Stimulated activated CD8-positive, alpha-beta memory T cell treated with anti-CD3 and anti-CD28 coated beads, Interleukin-15, amount 100 ng/mL, for 1 hour (primary cell): Measurements from ENCODE around the gene WASHC3.
A peak's percentile ranks its signal among the peaks of the same experiment; 100 is the strongest.
"Not testable (repeated sequence)": the region's sequence is repeated elsewhere in the genome, so short reads cannot be mapped to it uniquely, and the experiment has no call there.

Experiments used
- DNase-seq: peaks from one replicate; pipeline ENCODE4 v3.0.0-alpha.2; 2020; ENCODE audit warnings: low read depth

Gene WASHC3, protein sequence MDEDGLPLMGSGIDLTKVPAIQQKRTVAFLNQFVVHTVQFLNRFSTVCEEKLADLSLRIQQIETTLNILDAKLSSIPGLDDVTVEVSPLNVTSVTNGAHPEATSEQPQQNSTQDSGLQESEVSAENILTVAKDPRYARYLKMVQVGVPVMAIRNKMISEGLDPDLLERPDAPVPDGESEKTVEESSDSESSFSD

DNA sequence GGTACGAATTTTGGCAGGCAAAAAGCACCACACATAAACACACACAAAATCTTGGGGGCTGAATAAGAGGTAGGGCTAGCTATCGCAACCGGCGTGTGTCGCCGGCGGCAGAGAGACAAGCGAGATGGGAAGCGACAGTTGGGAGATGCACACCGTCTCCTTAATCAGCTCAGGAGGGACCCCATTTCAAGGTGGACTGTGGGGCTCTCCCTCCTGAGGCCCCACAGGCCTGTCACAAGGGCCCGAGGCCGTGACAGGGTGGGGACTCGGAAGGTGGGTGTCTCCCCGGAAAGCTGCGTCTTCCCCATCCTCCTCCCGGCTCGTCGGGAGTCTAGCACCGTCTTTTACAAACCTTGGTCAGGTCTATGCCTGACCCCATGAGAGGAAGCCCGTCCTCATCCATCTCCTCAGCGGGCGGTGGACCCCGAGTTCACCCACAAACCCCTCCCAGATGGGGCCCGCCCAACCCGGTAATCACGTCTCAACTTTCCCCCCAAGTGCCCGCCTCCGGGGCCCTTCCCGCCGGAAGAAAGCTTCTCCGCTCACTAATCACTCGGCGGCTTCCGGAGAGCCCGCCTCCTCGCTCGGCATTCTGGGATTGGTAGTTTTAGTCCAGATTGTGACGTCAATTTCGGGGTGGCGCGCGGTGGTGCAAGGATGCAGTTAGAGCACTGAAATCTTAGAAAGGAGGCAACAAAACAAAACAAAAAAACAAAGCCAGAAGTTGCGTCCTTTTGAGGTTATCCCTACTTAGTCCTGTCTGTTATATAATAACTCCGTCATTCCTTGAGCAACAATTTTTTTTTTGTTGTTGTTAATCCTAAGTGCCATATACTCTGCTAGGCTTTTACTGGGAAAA is at the start of gene WASHC3:
WASHC3 (minus strand) TSS at position 432 of the 859 bp plus-strand sequence; CDS start at position 403, 29 bp downstream.
- peak; percentile 90 for DNase-seq

DNA sequence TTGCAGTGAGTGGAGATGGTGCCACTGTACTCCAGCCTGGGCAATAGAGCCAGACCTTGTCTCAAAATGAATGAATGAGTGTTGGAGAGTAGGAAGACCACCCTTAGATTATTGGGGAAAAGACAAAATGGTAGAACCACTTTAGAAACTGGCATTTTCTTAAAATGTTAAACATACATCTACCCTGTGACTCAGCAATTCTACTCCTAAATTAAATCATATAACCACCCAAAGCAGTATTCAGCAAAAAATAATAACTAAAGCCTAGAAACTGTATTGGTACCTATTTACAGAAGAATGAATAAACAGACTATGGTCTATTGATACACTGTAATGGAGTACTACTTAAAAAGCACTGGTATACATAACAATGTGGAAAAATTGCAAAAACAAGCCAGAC is 49.0 kb upstream of the WASHC3 start:
- no peak for DNase-seq

DNA sequence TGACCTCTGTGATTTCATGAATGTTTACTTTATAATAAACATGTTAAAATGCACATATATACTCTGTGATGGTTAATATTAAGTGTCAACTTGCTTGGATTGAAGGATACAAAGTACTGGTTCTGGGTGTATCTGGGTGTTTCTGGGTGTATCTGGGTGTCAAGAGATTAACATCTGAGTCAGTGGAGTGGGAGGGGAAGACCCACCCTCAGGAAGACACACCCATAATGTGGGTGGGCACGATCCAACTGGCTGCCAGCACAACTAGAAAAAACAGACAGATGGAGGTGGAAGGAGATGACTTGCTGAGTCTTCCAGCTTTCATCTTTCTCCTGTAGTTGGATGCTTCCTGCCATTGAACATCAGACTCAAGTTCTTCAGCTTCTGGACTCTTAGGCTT is 46.2 kb upstream of the WASHC3 start:
- DNase-seq = no peak

DNA sequence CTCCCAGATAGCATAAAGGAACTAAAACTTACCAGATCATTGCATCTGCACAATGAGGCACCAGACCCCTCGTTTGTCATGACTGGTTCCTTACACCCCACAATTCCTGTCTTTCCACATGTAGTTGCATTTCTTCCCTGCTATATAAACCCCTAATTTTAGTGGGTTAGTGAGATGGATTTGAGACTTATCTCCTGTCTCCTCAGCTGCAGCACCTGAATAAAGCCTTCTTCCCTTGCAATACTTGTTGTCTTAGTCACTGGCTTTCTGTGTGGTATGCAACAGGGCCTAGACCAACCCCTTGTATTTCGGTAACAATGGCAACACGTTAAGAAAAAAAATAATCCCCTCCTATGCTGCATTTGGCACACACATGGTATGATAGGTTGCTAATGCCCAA is 45.1 kb upstream of the WASHC3 start:
- DNase-seq = no peak

GRCh38 chr12:102096855-102097254 is 35.1 kb upstream of the WASHC3 start:
- no peak for DNase-seq

DNA sequence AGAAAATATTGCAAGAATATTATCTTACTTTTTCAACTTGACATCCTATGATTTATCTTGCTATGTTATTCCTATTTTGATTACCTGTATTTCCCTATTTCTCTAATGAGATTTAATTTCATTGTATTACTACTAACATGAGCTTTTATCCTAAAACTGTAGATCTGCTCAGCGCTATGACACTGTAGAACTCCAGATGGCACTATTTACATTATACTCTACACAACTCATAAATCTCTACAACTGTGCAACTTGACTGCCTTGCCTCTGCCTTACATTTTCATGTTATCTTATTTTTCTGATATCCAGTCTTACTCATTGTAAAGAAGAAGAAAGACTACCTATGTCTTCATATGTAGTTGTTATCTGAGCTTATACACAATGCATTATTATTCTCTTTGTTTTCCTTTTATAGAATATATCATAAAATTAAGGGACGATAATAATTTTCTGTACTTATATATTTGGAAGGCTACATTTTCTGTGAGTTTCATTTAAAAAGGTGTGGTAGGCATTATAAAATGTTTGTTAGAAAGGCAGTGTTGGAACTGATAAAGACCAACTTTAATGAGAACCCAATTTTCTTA is 34.0 kb upstream of the WASHC3 start:
- no peak for DNase-seq

DNA sequence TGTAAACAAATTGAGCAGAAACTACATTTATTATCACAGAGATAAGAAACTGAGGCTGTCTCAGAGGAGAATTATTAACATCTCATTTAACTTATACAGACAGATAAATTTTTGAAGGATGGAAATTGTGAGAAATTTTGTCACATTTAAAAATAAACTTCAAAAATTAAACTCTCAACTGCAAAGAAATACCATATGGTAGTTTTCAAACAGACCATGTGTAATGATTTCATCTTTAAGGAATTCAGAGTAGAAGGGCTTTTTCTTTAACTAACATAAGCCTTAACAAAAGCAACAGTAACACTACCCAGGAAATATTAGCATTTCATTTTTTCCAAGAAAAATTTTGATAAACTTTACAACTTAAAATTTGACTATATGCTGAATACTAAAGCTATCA is 31.5 kb upstream of the WASHC3 start:
- no peak for DNase-seq

GRCh38 chr12:102089228-102089835 is 27.5 kb upstream of the WASHC3 start:
- not testable (repeated sequence) for DNase-seq

DNA sequence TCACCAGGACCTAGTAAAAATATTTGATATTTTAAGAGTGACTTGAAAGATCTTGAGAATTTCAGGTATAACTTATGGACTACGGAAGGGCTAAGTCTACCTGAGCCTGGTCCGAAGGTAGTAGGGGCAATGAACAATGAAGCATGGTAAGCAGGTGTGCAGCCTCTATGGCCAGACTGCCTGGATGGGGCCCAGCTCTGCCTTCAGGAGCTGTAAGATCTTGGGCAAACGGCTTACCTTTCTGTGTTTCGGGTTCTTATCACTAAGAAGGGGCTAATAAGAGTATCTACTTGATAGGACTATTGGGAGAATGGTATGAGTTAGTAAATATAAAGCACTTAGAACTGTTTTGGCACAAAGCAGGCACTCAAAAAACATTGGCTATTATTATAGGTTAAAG is 19.1 kb upstream of the WASHC3 start:
- no peak for DNase-seq

DNA sequence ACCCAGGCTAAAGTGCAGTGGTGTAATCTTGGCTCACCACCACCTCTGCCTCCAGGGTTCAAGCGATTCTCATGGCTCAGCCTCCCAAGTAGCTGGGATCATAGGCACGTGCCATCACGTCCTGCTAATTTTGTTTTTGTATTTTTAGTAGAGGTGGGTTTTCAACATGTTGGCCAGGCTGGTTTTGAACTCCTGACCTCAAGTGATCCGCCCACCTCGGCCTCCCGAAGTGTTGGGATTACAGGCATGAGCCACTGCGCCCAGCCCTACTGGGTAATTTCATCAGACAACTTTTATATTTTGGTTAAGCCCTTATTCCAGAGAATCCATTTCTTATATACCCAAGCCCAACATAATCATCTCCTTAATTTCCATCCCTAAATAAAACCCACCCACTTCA is 10.3 kb upstream of the WASHC3 start:
- not testable (repeated sequence) for DNase-seq

DNA sequence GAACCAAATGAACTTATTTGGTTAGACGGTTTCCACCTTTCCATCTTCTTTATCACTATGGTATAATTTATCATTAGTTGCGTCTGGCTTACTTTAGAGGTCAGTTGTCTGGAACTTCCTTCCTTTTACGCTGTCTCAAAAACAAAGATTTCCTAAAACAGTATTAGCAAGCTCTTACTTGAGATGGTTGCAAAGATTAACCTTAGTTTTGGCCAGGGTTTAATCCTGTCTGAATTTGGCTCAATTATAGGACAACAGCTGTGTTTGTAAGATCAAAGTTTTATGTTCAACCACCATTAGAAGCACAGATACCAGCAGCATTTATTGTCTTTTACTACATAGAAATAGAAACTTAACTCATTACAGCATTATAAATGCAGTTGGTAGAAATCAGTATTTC is 7.9 kb upstream of the WASHC3 start:
- DNase-seq = no peak

DNA sequence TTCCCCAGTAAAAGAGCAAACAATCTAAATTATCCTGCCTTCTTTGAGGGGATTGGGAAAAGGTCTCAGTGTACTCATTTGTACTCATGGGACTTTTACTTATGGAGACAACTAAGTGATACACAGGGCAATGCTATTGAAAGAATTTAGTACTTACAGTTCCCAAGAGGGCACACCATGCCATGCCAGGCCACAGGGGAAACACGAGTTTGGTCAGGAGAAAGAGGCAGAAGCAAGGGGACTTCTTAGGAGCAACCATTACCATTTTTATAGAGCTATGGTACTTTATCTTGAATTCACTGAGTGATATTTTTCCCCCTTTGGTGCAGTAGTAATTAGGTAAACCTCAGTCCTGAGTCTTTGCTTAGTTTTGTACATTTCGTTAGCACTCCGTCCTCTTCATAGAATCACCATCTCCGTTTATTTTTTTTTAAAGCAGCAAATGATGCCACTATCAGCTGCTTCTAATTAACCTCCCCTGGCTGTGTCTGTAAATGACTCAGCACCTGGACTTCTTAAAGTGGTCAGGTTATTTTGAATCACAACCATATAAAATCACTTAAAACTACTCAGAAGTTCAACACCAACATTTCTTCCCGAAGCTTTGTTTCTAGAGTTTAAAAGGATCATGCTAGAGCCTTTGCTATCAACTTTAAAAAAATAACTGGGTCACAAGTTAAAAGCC is 5.9 kb upstream of the WASHC3 start:
- DNase-seq = no peak

- no peak for DNase-seq
Measured at GRCh38 chr12:102064476-102064875, 2.7 kb upstream of the WASHC3 start.

- no peak for DNase-seq
Measured at GRCh38 chr12:102063069-102063468, 1.3 kb upstream of the WASHC3 start.

DNA sequence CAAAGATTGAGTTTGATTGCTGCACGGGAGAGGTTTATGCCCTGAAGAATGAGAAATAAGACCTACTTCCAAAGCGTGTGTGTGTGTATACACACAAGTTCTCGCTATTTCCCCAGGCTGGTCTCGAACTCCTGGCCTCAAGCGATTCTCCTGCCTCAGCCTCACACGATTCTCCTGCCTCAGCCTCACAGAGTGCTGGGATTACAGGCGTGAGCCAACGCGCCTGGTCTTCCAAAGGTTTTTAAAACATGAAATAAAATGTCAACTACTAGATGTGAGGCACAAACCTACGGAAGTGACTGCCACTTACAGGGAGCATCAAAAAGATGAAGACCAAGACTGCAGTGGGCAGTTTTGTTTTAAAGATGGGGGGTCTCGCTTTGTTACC is 622 bp upstream of the WASHC3 start:
- DNase-seq = no peak

- no peak for DNase-seq
Measured at GRCh38 chr12:102061096-102061559, 663 bp downstream of the WASHC3 start.

DNA sequence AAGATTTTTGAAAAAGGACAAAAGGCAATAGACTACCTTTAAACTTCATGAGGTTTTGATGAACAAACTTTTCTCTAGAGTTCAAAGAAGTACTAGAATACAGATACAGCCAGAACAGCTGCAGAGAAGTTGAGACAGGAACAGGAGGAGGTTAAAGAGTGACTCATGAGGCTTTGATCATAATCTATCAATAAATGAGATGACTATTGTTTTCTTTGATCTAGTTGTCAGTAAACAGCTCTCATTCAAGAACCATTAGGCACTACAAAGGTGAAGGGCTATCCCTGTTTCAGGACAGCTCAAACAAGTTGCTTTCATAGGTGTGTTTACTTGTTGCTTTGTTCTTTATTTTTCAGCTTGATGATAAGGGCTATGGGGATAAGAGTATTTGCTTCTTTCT is 2.4 kb downstream of the WASHC3 start:
- DNase-seq = no peak

GRCh38 chr12:102054345-102054744 is 7.4 kb downstream of the WASHC3 start:
- no peak for DNase-seq

- no peak for DNase-seq
Measured at GRCh38 chr12:102053062-102053349, 8.8 kb downstream of the WASHC3 start.

DNA sequence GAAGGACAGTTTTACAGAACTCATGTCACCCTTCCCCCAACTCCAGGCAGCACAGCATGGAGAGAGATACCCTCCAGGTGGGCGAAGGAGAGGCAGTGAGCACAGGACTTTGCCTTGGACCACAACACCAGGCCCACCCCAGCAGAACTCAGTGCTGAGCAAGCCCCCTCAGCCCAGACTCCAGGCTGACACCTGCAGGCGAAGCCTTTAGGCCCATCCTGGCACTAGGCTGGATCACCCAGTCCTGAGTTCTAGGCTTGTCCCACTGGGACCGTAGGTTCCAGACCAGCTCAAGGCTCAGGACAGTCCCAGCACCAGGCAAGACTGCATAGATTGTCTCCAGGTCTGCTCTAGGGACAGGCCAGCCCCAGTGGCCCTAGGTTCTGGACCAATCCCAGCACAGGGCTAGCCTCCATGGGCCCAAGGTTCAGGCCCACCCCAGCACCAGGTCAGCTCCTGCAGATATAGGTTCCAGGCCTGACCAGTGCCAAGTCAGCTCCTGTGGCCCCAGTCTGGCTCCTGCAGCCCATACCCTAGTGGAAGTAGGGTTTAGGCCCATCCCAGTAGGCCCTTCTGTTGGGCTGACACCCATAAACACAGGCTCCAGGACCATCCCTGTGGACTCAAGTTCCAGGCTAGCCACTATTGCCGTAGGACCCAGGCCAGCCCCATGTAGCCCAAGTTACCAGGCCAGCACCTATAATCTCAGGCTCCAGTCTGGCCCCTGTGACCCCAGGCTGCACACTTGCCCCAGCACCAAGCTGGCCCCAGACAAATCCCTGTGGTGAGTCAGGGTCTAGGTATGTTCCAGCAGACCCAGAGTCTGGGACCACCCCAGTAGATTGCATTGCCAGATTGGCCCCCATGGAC is 9.4 kb downstream of the WASHC3 start:
- no peak for DNase-seq

DNA sequence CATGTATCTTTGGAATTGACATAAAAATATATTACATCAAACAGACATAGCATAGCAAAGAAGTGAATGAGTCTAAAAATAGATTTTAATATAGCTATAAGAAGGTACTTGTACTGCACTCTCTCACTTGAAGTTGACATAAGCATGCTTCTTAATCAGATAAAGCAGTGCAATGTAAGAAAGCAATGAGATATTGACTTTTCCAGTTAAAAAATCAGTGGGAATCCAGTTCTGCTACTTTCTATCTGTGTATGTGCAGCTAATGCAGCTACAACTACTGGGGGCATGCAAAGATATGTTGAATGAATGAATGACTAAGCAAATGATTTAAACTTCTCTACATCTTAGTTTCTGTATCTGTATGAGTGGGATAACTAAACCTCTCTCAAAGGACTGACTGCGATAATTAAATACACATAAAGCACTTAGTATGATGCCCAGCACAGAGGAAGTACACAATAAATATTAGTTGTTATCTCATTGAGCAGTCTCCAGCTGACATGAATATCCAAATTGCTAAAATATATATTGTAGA is 10.3 kb downstream of the WASHC3 start:
- no peak for DNase-seq
